CD14-positive monocyte (primary cell): ENCODE data around the gene AOAH. TPM values are rescaled to one million over a fixed set of nuclear protein-coding genes. Genes with fewer than 3 reads are reported as not detected.

ENCODE experiments used
- DNase-seq, 3 donors: peaks; one replicate each; pipeline ENCODE4 v3.0.0-alpha.2; 2011 to 2022
- H2AFZ ChIP-seq: 2 replicates; pipeline ENCODE4 v1.6.0; 2012; ENCODE audit warnings: mild to moderate bottlenecking, low read depth, low read length, inconsistent platforms; ENCODE audit not compliant: insufficient read depth, poor library complexity, severe bottlenecking
- H3K27ac ChIP-seq, 2 donors: 1 replicate in 1 of 2; 2 replicates in 1 of 2; pipeline ENCODE4 v1.5.1; 2012 to 2013; ENCODE audit warnings: low read length in 2 of 2, control low read depth in 1 of 2, inconsistent platforms in 1 of 2, low read depth in 1 of 2, mild to moderate bottlenecking in 1 of 2
- H3K27me3 ChIP-seq, 2 donors: one replicate each; pipeline versions ENCODE4 v1.6.0 to v1.6.1; 2011 to 2013; ENCODE audit warnings: low read length in 2 of 2; ENCODE audit not compliant: control insufficient read depth in 2 of 2, insufficient read depth in 2 of 2
- H3K36me3 ChIP-seq, 2 donors: replicated peaks in 1 of 2; 1 replicate in 1 of 2; 2 replicates in 1 of 2; pipeline versions ENCODE4 v1.5.1 to v1.6.1; 2012 to 2013; ENCODE audit warnings: low read length in 2 of 2, control low read depth in 1 of 2, inconsistent platforms in 1 of 2, mild to moderate bottlenecking in 1 of 2; ENCODE audit not compliant: insufficient read depth in 2 of 2, control insufficient read depth in 1 of 2
- H3K4me1 ChIP-seq, 2 donors: 1 replicate in 1 of 2; 2 replicates in 1 of 2; pipeline versions ENCODE4 v1.5.1 to v1.6.1; 2012 to 2013; ENCODE audit warnings: low read length in 2 of 2, control low read depth in 1 of 2, inconsistent platforms in 1 of 2, mild to moderate bottlenecking in 1 of 2, moderate library complexity in 1 of 2; ENCODE audit not compliant: insufficient read depth in 2 of 2, control insufficient read depth in 1 of 2
- H3K4me2 ChIP-seq: replicated peaks from 2 replicates; pipeline ENCODE3; 2012; ENCODE audit warnings: low read length, moderate library complexity, mild to moderate bottlenecking; ENCODE audit not compliant: poor library complexity, severe bottlenecking; ENCODE audit errors: extremely low read depth
- H3K4me3 ChIP-seq, 3 experiments: fragments of 200-600 bp in 1 of 3; sonication (generic) in 1 of 3; replicated peaks in 1 of 3; 1 replicate in 2 of 3; 2 replicates in 1 of 3; pipeline ENCODE4 v1.5.1; 2011 to 2013; ENCODE audit warnings: low read length in 3 of 3, mild to moderate bottlenecking in 3 of 3, control low read depth in 2 of 3, low read depth in 2 of 3, inconsistent platforms in 1 of 3, moderate library complexity in 1 of 3
- H3K79me2 ChIP-seq: 2 replicates; pipeline ENCODE4 v1.6.0; 2012; ENCODE audit warnings: mild to moderate bottlenecking, control low read depth, inconsistent platforms, low read length, moderate library complexity; ENCODE audit not compliant: insufficient read depth
- H3K9ac ChIP-seq: 2 replicates; pipeline ENCODE4 v1.6.0; 2017; ENCODE audit warnings: low read length, mild to moderate bottlenecking; ENCODE audit not compliant: insufficient read depth, poor library complexity, severe bottlenecking
- H3K9me3 ChIP-seq, 2 donors: replicated peaks in 1 of 2; 1 replicate in 1 of 2; 2 replicates in 1 of 2; pipeline versions ENCODE4 v1.5.1 to v1.6.1; 2012 to 2013; ENCODE audit warnings: low read length in 2 of 2, control low read depth in 1 of 2; ENCODE audit not compliant: control insufficient read depth in 1 of 2, insufficient read depth in 1 of 2
- H4K20me1 ChIP-seq: 2 replicates; pipeline ENCODE4 v1.6.0; 2012; ENCODE audit warnings: mild to moderate bottlenecking, low read length, control low read depth, moderate library complexity; ENCODE audit not compliant: insufficient read depth
- H3K27ac Mint-ChIP-seq, 7 donors: one replicate each; pipeline ENCODE4 v1.8.0; 2020; ENCODE audit warnings: mild to moderate bottlenecking in 7 of 7, mixed read lengths in 7 of 7, moderate library complexity in 6 of 7, inconsistent platforms in 2 of 7
- H3K27me3 Mint-ChIP-seq, 3 donors: one replicate each; pipeline ENCODE4 v1.8.0; 2021 to 2022; ENCODE audit warnings: low read depth in 3 of 3, mild to moderate bottlenecking in 3 of 3, mixed read lengths in 3 of 3, moderate library complexity in 3 of 3, inconsistent platforms in 1 of 3
- H3K36me3 Mint-ChIP-seq, 2 donors: one replicate each; pipeline ENCODE4 v1.8.0; 2020; ENCODE audit warnings: mixed read lengths in 2 of 2, inconsistent platforms in 1 of 2, mild to moderate bottlenecking in 1 of 2
- H3K4me1 Mint-ChIP-seq: one replicate; pipeline ENCODE4 v1.8.0; 2020; ENCODE audit warnings: mild to moderate bottlenecking, mixed read lengths
- H3K4me3 Mint-ChIP-seq, 2 donors: one replicate each; pipeline ENCODE4 v1.8.0; 2020; ENCODE audit warnings: mild to moderate bottlenecking in 2 of 2, mixed read lengths in 2 of 2, moderate library complexity in 1 of 2
- H3K9me3 Mint-ChIP-seq, 7 donors: one replicate each; pipeline ENCODE4 v1.8.0; 2020 to 2022; ENCODE audit warnings: mixed read lengths in 7 of 7, mild to moderate bottlenecking in 6 of 7, moderate library complexity in 6 of 7, inconsistent platforms in 2 of 7
- WGBS: methylation state at CpG from one replicate; pipeline ENCODE4 v1.1.5; 2013; ENCODE audit warnings: missing lambda C conversion rate; ENCODE audit not compliant: insufficient coverage; 5-methylcytosine and 5-hydroxymethylcytosine counted together
- intact Hi-C, 2 donors: fragments of 100-400 bp; cut with micrococcal nuclease; formaldehyde crosslinking; loops; one replicate each; pipeline versions ENCODE4 v1.15.0 to v1.15.1; 2023
- polyA plus RNA-seq, 3 donors: library from polyadenylated mRNA; depleted of rRNA in 1 of 3; unstranded in 2 of 3; stranded (reverse) in 1 of 3; fragments of 300-500 nt in 2 of 3; fragments of >200 nt in 1 of 3; fragmentation: Illumina TruSeq in 2 of 3; gene quantifications; 1 replicate in 2 of 3; 2 replicates in 1 of 3; pipeline ENCODE4 v1.2.3, GENCODE V29; 2012 to 2021
- TF ChIP-seq, protein P1 (sequence below): fragments of 200-600 bp; IDR thresholded peaks from one replicate; pipeline ENCODE4 v1.8.0; 2022; ENCODE audit warnings: antibody characterized with exemption, mild to moderate bottlenecking

Gene AOAH
- polyA plus RNA-seq, 3 donors: 305 to 467 (median 349) TPM

GRCh38 chr7:36606976-36607720 is 117.1 kb downstream of the AOAH start:
- no peak overlapping the region for H2AFZ ChIP-seq
- no peak overlapping the region for H3K4me2 ChIP-seq
- H3K4me3 ChIP-seq: no peak overlapping the region
- H3K79me2 ChIP-seq: no peaks in the 10 kb centered on the region
- intact Hi-C loops: no loop called here
- H3K36me3 ChIP-seq: peaks cover 73 to 98% of the 10 kb centered on the region in 2 donors
- Mint-ChIP-seq H3K27me3 (peaks cover 0 to 2% (median 0%) of the 10 kb centered on the region in 3 donors), H3K27ac (peak overlapping the region in 3 of 7 donors; percentile 37 to 74 (median 63)), H3K4me3 (no peak overlapping the region), H3K9me3 (no peaks in the 10 kb centered on the region), H3K4me1 (peaks cover 11% of the 10 kb centered on the region), H3K36me3 (peaks cover 84 to 93% of the 10 kb centered on the region in 2 donors)
- peak overlapping the region in 1 of 2 donors; percentile 12 for H3K27ac ChIP-seq
- H3K27me3 ChIP-seq: no peaks in the 10 kb centered on the region
- H3K4me1 ChIP-seq: no peaks in the 10 kb centered on the region
- H3K9me3 ChIP-seq: no peaks in the 10 kb centered on the region
- TF ChIP-seq, protein P1, sequence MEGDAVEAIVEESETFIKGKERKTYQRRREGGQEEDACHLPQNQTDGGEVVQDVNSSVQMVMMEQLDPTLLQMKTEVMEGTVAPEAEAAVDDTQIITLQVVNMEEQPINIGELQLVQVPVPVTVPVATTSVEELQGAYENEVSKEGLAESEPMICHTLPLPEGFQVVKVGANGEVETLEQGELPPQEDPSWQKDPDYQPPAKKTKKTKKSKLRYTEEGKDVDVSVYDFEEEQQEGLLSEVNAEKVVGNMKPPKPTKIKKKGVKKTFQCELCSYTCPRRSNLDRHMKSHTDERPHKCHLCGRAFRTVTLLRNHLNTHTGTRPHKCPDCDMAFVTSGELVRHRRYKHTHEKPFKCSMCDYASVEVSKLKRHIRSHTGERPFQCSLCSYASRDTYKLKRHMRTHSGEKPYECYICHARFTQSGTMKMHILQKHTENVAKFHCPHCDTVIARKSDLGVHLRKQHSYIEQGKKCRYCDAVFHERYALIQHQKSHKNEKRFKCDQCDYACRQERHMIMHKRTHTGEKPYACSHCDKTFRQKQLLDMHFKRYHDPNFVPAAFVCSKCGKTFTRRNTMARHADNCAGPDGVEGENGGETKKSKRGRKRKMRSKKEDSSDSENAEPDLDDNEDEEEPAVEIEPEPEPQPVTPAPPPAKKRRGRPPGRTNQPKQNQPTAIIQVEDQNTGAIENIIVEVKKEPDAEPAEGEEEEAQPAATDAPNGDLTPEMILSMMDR: no peak
- H4K20me1 ChIP-seq: peaks cover 95% of the 10 kb centered on the region
- H3K9ac ChIP-seq: no peak overlapping the region
- 100% methylated on average over 4 of the region's 6 CpGs for WGBS
- no peak for DNase-seq

GRCh38 chr7:36606153-36606975 is 117.9 kb downstream of the AOAH start:
- H4K20me1 ChIP-seq: peaks cover 95% of the 10 kb centered on the region
- H3K27ac ChIP-seq: no peak overlapping the region
- DNase-seq: no peak
- no peak overlapping the region for H3K9ac ChIP-seq
- H3K4me3 Mint-ChIP-seq: no peak overlapping the region
- no peaks in the 10 kb centered on the region for H3K9me3 ChIP-seq
- no peak overlapping the region for H3K4me2 ChIP-seq
- peaks cover 18% of the 10 kb centered on the region for H3K4me1 Mint-ChIP-seq
- peaks cover 84 to 93% of the 10 kb centered on the region in 2 donors for H3K36me3 Mint-ChIP-seq
- no CpG with 5 or more reads among the region's 12 CpGs for WGBS
- H3K27me3 ChIP-seq: no peaks in the 10 kb centered on the region
- H3K4me1 ChIP-seq: peaks cover 2 to 5% of the 10 kb centered on the region in 2 donors
- H2AFZ ChIP-seq: no peak overlapping the region
- H3K79me2 ChIP-seq: no peaks in the 10 kb centered on the region
- TF ChIP-seq, protein P1: no peak
- H3K9me3 Mint-ChIP-seq: no peaks in the 10 kb centered on the region
- peaks cover 0 to under 1% (median 0%) of the 10 kb centered on the region in 3 donors for H3K27me3 Mint-ChIP-seq
- H3K27ac Mint-ChIP-seq: no peak overlapping the region
- intact Hi-C loops: no loop called here
- H3K4me3 ChIP-seq: no peak overlapping the region
- H3K36me3 ChIP-seq: peaks cover 65 to 98% of the 10 kb centered on the region in 2 donors
